NCI-H460 (cell line): Measurements from ENCODE around the gene TTC21A. TPM values are rescaled to one million over a fixed set of nuclear protein-coding genes. Genes with fewer than 3 reads are reported as not detected.
"Not testable (repeated sequence)": the region's sequence is repeated elsewhere in the genome, so short reads cannot be mapped to it uniquely, and the experiment has no call there.

ENCODE experiments used
- DNase-seq: peaks from one replicate; pipeline ENCODE4 v3.0.0-alpha.2; 2016; ENCODE audit warnings: low read depth; ENCODE audit errors: extremely low read depth
- polyA plus RNA-seq: library from polyadenylated mRNA; depleted of rRNA; stranded (reverse); fragments of >200 nt; gene quantifications from 2 replicates; pipeline ENCODE4 v1.2.3, GENCODE V29; 2014; cell fraction: nucleus; rRNA removed
- total RNA-seq: library from RNA; depleted of rRNA; stranded (reverse); fragments of >200 nt; shearing (Covaris generic); gene quantifications from 2 replicates; pipeline ENCODE4 v1.2.3, GENCODE V29; 2014; rRNA removed

The TTC21A gene, protein sequence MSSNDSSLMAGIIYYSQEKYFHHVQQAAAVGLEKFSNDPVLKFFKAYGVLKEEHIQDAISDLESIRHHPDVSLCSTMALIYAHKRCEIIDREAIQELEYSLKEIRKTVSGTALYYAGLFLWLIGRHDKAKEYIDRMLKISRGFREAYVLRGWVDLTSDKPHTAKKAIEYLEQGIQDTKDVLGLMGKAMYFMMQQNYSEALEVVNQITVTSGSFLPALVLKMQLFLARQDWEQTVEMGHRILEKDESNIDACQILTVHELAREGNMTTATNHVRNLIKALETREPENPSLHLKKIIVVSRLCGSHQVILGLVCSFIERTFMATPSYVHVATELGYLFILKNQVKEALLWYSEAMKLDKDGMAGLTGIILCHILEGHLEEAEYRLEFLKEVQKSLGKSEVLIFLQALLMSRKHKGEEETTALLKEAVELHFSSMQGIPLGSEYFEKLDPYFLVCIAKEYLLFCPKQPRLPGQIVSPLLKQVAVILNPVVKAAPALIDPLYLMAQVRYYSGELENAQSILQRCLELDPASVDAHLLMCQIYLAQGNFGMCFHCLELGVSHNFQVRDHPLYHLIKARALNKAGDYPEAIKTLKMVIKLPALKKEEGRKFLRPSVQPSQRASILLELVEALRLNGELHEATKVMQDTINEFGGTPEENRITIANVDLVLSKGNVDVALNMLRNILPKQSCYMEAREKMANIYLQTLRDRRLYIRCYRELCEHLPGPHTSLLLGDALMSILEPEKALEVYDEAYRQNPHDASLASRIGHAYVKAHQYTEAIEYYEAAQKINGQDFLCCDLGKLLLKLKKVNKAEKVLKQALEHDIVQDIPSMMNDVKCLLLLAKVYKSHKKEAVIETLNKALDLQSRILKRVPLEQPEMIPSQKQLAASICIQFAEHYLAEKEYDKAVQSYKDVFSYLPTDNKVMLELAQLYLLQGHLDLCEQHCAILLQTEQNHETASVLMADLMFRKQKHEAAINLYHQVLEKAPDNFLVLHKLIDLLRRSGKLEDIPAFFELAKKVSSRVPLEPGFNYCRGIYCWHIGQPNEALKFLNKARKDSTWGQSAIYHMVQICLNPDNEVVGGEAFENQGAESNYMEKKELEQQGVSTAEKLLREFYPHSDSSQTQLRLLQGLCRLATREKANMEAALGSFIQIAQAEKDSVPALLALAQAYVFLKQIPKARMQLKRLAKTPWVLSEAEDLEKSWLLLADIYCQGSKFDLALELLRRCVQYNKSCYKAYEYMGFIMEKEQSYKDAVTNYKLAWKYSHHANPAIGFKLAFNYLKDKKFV (N-terminal part only)
- 0.95 and 1.2 TPM in 2 replicates for total RNA-seq
- 0.08 and 6.7 TPM in 2 replicates for polyA plus RNA-seq

DNA sequence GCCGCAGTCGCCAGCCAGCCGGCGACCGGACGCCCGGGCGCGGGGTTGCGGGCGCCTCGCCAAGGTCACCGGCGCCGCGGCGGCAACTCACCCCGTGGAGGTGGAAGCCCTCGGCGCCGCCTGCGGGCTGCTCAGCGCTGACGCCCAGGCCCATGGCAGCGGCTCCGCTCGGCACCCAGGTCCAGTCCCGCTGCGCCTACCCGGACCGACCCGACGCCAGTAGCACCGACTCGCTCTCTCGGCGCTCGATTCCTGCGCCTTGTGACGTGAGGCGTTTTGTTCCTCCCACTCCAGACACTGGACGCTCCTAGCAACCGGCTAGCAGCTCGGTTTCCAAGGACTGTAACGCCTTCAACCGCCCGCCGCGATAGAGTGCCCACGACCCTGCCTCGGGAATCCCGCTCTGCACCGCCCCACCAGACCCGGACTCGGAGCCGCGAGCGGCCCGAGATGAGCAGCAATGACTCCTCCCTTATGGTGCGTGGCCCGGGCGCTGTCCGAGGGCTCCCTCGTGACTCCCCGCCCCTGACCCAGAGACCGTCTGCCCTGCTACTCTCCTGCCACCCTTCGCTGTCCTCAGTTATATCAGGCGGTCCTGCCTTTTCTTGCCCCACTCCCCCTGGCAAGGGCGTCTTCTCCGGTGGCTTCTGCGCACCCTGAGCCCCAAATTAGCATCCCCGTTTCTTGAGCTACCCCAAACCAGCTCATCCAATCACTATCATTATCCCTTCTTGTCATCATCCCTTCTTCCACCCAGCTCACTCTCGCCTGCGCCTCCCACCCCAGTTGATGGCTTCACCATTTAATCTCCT, at the start of gene TTC21A, which contains the start of gene GORASP1:
TTC21A (plus strand) TSS at position 293 of the 812 bp plus-strand sequence; CDS start at position 451, 158 bp downstream.
GORASP1 (minus strand) TSS at position 240 of the 812 bp plus-strand sequence; CDS start at position 154, 86 bp downstream.
- DNase-seq, result peak; percentile 68

DNA sequence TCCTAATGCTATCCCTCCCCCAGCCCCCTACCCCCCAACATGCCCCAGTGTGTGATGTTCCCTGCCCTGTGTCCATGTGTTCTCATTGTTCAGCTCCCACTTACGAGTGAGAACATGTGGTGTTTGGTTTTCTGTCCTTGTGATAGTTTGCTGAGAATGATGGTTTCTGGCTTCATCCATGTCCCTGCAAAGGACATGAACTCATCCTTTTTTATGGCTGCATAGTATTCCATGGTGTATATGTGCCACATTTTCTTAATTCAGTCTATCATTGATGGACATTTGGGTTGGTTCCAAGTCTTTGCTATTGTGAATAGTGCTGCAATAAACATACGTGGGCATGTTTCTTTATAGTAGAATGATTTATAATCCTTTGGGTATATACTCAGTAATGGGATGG, 46.3 kb upstream of the TTC21A start:
- DNase-seq, result not testable (repeated sequence)

DNA sequence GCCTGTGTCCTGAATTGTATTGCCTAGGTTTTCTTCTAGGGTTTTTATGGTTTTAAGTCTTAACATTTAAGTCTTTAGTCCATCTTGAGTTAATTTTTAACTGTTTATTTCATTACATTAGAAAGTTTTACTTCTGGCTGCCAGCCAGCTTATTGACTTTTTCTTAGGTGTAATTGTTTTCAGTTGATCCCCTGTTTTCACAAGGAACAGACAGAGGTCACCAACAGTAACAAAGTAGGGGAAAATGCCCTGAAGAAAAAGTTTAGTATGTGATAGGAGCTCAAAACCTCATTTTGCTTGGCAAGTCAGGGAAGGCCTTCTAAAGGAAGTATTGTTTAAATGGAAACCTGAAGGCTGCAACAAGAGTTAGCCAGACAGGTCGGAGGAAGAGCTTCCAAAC, 45.3 kb upstream of the TTC21A start:
- DNase-seq, result no peak

DNA sequence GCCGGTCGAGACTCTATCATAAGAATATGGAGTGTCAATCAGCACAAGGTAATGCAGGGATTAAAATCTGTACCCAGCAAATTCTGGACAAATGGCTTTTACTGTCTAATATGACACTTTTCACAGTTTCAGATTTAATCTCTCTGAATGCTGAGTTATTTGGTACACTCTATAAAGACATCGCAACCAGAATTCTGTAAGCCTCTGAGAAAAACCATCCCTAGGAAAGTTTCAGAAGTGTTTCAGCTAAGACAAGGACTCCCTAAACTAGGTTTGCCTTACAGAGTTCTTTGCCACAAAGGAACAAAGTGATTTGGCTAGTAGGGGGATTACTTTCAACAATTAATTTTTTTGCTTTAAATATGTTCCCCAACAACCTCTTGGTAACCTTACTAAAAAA, 44.3 kb upstream of the TTC21A start:
- no peak for DNase-seq

DNA sequence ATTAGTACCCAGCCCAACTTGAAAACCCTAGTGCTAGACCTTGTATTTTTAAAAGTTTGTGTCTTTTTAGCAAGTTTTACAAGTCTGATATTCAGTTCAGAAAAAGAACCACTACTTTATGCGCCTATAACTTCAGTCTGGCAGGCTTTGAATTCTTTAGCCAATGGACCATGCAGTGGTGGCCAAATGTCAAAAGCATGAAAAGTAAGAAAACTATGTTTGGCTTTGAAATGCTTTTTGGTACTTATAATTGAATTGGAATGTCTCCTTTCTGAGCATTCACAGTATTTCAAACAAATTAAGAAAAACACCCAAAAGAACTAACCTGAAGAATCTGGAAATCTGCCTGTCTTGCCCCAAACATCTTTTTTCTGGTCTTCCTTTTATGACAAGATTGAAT, 42.8 kb upstream of the TTC21A start:
- DNase-seq, result no peak

DNA sequence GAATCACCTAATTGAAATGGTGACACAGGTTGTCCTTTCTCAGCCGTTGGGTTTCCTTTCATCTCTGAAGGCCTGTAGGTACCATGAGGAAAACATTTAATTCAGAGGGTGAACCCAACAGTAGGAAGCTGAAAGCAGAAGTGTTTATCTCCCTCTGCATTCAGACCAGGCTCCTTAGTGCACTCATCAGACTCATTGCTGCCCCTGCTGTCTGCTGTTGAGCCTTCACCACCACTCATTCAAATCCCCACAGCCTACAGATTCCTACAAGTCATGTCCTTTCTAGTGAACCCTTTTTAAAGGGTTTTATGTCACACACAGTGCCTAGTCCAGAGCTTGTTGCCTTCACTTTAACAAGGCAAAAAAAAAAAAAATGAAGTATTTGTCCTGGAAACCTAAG, 42.3 kb upstream of the TTC21A start:
- DNase-seq, result no peak

DNA sequence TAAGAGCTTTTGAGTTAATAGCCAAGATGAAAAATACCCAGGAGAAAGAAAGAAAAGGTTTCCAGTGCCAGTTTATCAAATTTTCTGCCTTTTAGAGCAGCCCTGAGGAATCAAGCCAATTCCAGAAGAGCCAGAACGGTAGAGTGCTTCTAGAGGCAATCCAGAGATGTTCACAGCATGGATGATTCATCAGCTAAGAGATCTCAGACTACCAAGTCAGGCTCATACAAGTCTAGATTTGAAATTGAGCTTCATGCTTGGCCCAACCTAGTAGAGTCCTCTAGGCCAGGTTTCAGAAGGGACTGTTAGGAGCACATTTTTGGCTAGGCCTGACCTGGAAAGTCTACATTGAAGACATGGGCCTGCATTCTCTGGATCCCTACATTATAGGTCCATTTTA, 40.2 kb upstream of the TTC21A start:
- no peak for DNase-seq

DNA sequence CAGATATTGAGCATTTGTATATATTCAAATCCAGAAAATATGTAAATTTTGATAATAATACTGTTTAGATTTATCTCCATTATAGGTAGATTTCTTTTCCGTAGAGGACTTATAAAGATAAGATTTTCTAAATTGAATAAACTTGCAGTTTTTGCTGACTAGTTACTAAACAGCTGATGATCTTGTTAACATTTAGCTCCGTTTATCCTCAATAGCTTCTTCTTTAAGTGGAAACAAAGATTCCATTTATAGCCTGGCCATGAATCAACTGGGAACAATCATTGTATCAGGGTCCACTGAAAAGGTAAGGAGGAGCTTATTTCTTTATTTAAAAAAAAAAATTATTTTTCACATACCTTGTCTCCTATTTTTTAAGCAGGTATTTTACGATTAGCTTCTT, 38.9 kb upstream of the TTC21A start:
- DNase-seq, result no peak

DNA sequence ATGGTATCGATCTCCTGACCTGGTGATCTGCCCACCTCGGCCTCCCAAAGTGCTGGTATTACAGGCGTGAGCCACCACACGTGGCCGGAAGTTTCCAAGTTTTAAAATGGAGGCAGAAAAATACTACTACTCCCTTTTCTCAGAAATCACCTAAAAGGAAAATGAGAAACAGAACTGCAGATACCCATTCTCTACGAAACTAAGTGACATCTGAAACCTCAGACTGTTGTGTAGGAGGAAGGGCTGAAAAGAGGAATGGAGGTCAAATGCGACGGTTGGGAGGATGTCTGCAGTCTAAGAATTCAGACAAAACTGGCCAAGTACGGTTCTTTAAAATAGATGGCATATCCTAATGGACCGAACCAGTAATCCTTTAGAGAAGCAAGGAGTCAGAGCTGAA, 31.6 kb upstream of the TTC21A start:
- no peak for DNase-seq

DNA sequence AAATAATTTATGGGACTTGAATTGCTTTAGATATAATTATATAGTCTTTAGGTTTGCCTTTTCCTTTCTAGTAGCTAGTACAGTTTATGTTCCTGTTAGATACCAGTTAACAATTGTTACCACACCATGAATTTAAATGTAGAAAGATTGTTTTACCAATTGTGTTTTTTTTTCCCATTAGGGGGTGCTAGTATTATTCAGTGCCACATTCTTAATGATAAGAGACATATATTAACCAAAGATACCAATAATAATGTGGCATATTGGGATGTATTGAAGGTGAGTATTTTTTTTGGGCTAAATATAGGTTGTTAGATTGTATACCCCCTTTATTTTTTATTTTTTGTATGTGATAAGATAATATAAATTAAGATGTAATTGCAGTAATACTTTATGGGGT, 27.9 kb upstream of the TTC21A start:
- DNase-seq, result no peak

DNA sequence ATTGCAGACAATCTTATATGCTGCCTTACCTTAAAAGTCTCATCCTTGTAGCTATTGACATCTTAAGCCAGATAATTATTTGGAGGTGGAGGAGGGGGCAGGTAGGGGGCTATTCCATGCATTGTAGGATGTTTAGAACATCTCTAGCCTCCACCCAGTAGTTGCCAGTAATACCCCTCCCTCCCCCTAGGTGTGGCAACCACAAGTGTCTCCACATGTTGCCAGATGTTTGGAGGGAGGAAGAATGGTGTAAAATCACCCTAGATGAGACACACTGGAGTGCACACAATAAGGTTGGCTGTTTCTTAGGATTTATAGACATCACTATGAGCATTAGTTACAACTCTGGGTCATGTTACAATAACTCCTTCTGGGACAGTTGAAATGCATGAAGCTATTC, 27.5 kb upstream of the TTC21A start:
- no peak for DNase-seq

DNA sequence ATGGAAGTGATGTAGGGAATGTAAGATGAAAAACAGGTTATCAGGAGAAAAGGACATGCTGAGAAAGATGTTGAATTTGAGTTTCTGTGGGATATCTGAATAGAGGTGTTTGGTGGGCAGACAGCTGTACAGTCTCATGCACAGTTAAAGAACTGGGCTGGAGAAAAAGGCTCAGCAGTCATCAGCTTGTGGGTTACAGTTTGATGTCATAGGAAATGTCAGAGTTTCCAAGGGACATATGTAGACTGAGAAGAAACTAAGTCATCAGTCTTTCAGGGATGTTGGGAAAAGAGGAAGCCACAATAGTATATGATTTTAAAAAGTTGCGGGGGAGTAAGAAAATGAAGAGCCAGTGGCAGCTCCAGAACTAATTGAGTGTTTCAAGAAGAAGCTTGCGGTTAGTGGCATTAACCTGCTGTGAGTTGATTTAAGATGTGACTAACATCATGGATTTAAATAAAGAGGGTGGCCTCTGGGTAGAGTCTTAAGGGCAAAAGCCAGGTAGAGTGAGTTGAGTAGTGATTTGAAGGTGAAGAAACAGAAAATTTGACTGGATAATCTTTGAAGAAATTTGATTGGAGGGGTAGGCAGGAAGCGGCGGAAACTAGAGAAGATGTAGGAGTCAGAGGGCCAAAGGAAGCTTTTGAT, 24.7 kb upstream of the TTC21A start:
- no peak for DNase-seq

DNA sequence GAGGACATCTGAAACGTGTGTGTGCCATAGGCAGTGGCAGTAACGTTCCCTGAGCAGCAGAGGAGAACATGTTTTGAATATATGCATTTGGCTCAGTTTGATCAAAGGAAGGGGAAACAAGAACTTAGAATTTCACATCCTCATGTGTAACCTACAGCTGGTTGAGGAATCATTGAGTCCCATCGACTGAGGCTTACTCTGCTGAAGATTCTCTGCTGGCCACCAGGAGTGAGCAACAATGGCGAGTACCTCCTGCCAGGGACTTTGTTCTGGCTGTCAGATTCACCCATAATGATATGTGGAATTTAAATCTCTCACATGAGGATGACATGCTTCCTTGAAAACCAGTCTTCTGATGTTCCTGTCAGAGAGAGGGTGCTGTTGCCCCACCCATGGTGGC, 21.3 kb upstream of the TTC21A start:
- no peak for DNase-seq

DNA sequence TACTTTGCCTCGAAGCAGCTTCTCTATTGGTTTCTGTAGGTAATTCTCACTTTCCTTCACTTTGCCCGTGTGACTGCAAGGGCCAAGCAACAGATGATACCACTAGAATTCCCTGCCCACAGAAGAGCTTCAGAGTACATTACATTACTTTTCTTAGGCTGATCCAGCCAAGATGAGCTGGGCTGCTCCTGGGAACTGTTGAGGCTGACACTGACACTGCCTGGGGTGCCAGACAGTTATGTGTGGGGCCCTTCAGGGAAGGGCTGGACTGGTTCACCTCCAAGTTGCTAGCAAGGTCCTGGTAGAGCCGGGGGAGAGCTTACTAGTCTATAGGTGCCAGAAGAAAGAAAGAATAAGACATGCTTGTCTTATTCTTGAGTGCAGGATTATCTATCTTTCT, 19.0 kb upstream of the TTC21A start:
- DNase-seq, result no peak

DNA sequence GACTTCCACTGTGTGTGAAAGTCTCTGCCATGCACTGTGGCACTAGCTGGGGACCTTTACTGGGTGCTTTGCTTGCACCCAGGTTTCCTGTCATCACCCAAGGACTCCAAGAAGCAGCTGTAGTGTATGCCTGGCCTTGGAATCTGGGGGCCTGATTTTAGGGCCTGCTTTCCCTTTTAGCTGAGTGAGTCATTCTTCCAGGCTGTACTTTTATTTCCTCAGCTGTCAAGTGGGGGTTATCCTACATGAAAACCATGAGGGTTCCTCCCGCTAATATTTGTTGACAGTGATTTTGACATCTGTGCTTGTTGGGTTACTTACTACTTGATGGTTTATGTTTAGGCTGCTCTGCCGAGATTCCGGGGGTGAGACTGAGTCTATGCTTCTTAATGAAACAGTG, 18.6 kb upstream of the TTC21A start:
- no peak for DNase-seq

DNA sequence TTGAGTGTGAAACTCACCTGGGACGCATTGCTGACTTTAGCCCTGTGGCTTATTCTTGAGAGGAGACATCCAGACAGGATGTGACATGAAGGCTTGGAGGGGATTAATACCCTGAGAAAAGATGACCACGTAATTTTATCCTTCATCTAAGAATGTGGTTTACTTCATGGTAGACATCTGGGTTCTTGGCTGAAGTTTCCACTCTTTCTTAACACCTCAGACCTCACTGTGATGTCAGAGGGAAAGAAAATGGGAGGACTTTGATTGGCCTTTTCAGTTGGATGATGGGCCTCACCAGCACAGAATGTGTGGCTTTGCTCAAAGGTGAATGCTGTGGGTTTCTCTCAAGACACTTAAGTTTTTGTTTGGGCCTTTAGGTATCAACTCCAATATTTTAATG, 16.6 kb upstream of the TTC21A start:
- DNase-seq, result no peak

DNA sequence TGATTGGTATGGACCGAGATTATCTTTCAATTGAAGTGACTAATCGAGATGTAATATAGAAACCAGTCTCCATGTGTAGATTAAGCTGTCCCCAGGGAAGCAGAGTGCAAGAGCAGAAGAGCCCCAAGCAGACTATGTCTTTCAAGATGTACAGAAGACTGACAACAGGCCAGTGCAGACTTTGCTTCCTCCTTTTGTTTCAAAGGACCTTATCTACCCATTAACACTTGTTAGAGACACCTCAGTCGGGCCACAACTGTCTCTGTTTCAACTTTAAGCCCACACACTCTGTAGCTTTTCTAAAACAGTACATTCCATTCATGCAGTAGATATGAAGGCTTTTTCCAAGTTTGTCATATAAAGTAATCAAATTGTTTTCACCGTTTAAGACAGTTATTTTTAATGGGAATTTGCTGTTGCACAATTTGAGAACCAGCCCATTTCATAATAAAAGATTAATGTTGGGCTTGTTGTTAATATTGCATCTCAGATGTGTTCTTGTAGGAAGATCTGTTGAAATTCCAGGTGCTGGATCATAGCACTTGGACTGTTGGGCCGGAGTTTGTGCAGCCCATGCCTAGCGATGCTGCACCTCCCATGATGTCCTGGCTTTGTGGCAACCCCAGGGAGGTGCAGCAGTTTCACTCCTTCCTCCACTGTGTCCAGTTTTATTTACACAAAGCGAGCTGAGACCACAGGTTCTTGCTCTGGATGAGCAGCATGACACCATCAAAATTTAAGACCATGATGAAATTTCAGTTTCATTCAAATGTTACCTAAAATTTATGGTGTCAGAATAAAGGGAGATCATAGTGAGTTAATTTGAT, 12.4 kb upstream of the TTC21A start:
- DNase-seq, result no peak

DNA sequence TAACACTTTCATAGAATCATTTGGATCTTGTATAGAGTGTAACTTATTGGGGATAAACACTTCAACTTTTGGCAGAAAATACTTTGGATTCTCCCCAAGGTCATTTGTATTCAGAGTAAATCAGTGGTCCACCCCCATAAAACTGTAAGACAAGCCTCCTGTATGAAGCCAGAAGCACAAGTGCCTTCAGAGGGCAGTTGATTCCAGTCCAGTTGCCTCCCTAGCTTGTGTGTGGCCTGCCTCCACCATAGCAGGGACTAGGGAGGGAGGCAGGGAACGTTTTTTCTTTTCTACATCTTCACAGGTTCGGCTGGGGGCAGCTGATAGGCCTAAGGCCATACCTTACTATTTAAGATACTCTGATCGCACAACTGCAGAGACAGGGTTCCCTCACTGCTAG, 11.7 kb upstream of the TTC21A start:
- DNase-seq, result no peak
